NB4 (cell line): ENCODE measurements around the gene NTN3.

ENCODE experiments used
- POLR2A ChIP-seq: IDR thresholded peaks from 2 replicates; pipeline ENCODE4 v1.6.1; 2011; ENCODE audit warnings: mild to moderate bottlenecking; ENCODE audit not compliant: insufficient read length; ENCODE audit errors: extremely low read depth
- TF ChIP-seq, protein P1 (sequence below): IDR thresholded peaks from one replicate; pipeline ENCODE4 v1.5.1; 2012; ENCODE audit warnings: low read depth, low read length

DNA sequence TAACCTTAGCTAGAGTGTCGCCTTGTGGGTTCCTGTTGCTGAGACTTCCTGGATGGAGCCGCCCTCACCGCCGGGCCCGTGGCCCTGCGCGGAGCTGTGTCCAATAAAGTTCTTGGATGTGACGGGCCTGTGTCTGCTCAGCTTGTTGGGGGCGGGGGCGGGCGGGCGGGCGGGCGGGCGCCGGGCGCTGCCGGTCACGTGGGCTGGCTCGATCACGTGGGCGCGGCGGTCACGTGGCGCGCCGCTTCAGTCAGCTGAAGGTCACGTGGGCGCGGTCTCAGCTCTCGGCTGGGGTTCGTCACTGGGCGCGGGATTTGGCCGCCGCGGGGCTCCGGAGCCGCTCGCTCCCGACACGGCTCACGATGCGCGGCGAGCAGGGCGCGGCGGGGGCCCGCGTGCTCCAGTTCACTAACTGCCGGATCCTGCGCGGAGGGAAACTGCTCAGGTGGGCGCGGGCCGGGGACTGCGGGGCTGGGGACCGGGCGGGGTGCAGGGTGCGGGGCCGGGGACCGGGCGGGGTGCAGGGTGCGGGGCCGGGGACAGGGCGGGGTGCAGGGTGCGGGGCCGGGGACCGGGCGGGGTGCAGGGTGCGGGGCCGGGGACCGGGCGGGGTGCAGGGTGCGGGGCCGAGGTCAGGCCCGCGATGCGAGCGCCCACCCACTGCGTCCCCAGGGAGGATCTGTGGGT lies 49.1 kb downstream of the NTN3 start, which contains the start of gene AMDHD2:
- peak; percentile 65 for TF ChIP-seq POLR2A
- TF ChIP-seq, protein P1, sequence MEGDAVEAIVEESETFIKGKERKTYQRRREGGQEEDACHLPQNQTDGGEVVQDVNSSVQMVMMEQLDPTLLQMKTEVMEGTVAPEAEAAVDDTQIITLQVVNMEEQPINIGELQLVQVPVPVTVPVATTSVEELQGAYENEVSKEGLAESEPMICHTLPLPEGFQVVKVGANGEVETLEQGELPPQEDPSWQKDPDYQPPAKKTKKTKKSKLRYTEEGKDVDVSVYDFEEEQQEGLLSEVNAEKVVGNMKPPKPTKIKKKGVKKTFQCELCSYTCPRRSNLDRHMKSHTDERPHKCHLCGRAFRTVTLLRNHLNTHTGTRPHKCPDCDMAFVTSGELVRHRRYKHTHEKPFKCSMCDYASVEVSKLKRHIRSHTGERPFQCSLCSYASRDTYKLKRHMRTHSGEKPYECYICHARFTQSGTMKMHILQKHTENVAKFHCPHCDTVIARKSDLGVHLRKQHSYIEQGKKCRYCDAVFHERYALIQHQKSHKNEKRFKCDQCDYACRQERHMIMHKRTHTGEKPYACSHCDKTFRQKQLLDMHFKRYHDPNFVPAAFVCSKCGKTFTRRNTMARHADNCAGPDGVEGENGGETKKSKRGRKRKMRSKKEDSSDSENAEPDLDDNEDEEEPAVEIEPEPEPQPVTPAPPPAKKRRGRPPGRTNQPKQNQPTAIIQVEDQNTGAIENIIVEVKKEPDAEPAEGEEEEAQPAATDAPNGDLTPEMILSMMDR: no peak
